Measurements from ENCODE around the gene CSPG4. TPM values are rescaled to one million over a fixed set of nuclear protein-coding genes. Genes with fewer than 3 reads are reported as not detected.
"Not testable (repeated sequence)": the region's sequence is repeated elsewhere in the genome, so short reads cannot be mapped to it uniquely, and the experiment has no call there.

Gene CSPG4
- total RNA-seq, 2 donors from 2014 or later = 32.6 to 55.6 TPM

DNA sequence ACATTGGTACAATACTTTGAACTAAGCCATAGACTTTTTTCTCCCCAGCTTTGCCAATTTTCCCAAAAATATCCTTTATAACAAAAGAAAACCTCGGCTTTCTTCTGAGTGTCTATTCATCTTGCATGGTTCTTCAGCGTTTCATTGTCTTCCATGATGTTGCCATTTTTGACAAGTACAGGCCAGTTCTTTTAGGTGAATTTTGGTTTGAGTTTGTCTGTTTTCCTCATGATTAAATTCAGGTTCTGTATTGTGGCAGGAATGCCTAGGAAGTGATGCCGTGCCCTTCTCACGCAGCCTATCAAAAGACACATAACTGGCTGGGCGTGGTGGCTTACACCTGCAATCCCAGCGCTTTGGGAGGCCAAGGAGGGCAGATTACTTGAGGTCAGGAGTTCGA lies 7.6 kb upstream of the CSPG4 start:
- Histone ChIP-seq H3K36me3 (no peaks in the 10 kb centered on the region), H3K27me3 (no peaks in the 10 kb centered on the region), H3K9me3 (no peaks in the 10 kb centered on the region), H3K4me1 (peaks cover 0 to 36% of the 10 kb centered on the region in 2 donors), H3K4me3 (no peak overlapping the region), H3K27ac (no peak overlapping the region)
- TF ChIP-seq CTCF (IDR thresholded peaks at IDR 0.05) = no peak
- DNase-seq (ENCODE audit: low spot score) = no peak

DNA sequence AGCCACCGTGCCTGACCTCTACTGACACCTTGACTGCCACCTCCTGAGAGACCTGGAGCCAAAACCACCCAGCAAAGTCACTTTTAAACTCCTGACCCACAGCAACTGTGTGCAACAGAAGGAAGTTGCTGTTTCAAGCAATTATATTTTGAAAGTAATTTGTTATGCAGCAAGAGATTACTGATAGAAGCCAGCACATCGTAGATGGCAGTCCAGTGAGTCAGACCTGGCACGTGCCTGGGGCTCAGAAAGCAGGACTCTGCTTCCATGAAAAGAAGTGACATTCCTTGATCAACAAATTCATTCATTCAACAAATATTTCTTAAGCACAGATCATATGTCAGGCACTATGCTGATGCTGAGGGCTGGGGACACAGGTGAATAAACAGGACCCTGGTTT lies 5.7 kb upstream of the CSPG4 start:
- no peaks in the 10 kb centered on the region for H3K27me3 ChIP-seq
- no peaks in the 10 kb centered on the region for H3K36me3 ChIP-seq
- H3K27ac ChIP-seq = peak overlapping the region in 1 of 2 donors; percentile 36
- peaks cover 0 to 24% of the 10 kb centered on the region in 2 donors for H3K4me1 ChIP-seq
- no peaks in the 10 kb centered on the region for H3K9me3 ChIP-seq
- TF ChIP-seq CTCF (IDR thresholded peaks at IDR 0.05) = no peak
- no peak overlapping the region for H3K4me3 ChIP-seq
- DNase-seq (ENCODE audit: low spot score) = no peak

DNA sequence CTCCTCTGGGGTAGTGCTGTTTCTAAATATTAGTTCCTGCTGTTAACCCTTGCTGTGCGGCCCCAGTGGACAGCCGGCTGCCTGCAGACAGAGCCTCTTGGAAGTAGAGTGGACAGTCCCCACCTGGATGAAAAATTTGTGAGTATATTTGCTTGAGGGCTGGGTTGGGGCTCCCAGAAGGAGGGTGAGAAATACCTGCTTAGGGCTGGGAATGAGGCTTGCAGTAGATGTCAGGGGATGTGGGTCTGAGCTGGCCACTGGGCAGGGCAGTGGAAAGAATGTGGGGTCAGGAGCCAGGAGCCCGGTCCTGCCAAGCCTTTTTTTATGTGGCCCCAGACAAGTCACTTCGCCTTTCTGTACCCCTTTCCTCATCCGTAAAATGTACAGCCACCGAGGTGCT lies 4.4 kb upstream of the CSPG4 start:
- not testable (repeated sequence) for DNase-seq (ENCODE audit: low spot score); H3K4me3 ChIP-seq; H3K36me3 ChIP-seq; H3K27me3 ChIP-seq; H3K9me3 ChIP-seq
- H3K4me1 ChIP-seq = peaks cover 0 to 28% of the 10 kb centered on the region in 2 donors
- peak overlapping the region in 1 of 2 donors; percentile 67 for H3K27ac ChIP-seq

- not testable (repeated sequence) for H3K9me3 ChIP-seq; DNase-seq (ENCODE audit: low spot score); H3K4me3 ChIP-seq; H3K27me3 ChIP-seq; H3K36me3 ChIP-seq
- H3K4me1 ChIP-seq = peaks cover 0 to 28% of the 10 kb centered on the region in 2 donors
- peak overlapping the region in 1 of 2 donors; percentile 67 for H3K27ac ChIP-seq
Observed at GRCh38 chr15:75716249-75716950, 3.8 kb upstream of the CSPG4 start.

GRCh38 chr15:75715312-75715832 lies 2.7 kb upstream of the CSPG4 start:
- not testable (repeated sequence) for H3K27me3 ChIP-seq; DNase-seq (ENCODE audit: low spot score); H3K36me3 ChIP-seq; H3K4me3 ChIP-seq; H3K27ac ChIP-seq; H3K9me3 ChIP-seq
- H3K4me1 ChIP-seq = peaks cover 0 to 23% of the 10 kb centered on the region in 2 donors

- peaks cover 0 to 31% of the 10 kb centered on the region in 2 donors for H3K4me1 ChIP-seq
- no peaks in the 10 kb centered on the region for H3K36me3 ChIP-seq
- no peak for TF ChIP-seq CTCF (IDR thresholded peaks at IDR 0.05)
- DNase-seq (ENCODE audit: low spot score) = no peak
- H3K9me3 ChIP-seq = no peaks in the 10 kb centered on the region
- H3K27ac ChIP-seq = peak overlapping the region in 1 of 2 donors; percentile 21
- H3K27me3 ChIP-seq = no peaks in the 10 kb centered on the region
- H3K4me3 ChIP-seq = no peak overlapping the region
Observed at GRCh38 chr15:75714195-75714594, 1.5 kb upstream of the CSPG4 start.

DNA sequence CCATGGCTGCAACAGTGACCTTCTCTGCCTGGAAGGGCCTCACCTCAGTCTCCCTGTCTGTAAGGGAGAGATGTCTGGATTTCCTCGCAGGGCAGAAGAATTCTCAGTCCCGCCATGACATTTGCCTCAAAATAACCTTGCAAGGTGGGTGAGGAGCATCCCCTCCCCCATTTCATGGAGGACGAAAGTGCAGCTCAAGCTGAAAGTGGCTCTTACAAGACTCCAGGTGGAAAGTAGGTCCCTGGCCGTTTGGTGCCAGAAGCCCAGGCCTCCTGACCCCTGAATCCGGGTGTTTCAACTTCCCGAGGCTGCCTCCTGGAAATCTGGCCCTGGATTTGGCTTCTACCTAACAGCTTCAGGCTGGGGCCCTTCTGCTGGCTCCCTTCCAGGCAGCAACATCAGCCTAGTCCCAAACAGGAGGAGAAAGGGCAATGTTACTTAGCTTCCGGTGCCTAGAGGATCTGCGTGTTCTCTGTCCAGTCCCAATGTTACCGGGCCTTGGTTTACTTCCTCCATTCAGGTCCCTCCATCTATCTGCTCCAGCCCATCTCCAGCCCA lies 769 bp upstream of the CSPG4 start:
- H3K36me3 ChIP-seq = no peaks in the 10 kb centered on the region
- H3K27ac ChIP-seq = peak overlapping the region; percentile 87 to 89
- TF ChIP-seq CTCF (IDR thresholded peaks at IDR 0.05) = no peak
- H3K4me1 ChIP-seq = peaks cover 0 to 38% of the 10 kb centered on the region in 2 donors
- H3K9me3 ChIP-seq = no peaks in the 10 kb centered on the region
- no peak for DNase-seq (ENCODE audit: low spot score)
- H3K4me3 ChIP-seq = peak overlapping the region in 1 of 2 donors; percentile 67
- no peaks in the 10 kb centered on the region for H3K27me3 ChIP-seq

- H3K36me3 ChIP-seq; H3K9me3 ChIP-seq; DNase-seq (ENCODE audit: low spot score); H3K27me3 ChIP-seq: not testable (repeated sequence)
- H3K4me1 ChIP-seq = peaks cover 0 to 39% of the 10 kb centered on the region in 2 donors
- peak overlapping the region; percentile 64 to 73 for H3K27ac ChIP-seq
- H3K4me3 ChIP-seq = peak overlapping the region; percentile 67 to 68
Observed at GRCh38 chr15:75711495-75711894, 1.2 kb downstream of the CSPG4 start.

GRCh38 chr15:75710874-75711273 lies 1.8 kb downstream of the CSPG4 start:
- Histone ChIP-seq H3K4me1 (peaks cover 0 to 45% of the 10 kb centered on the region in 2 donors), H3K27ac (peak overlapping the region in 1 of 2 donors; percentile 79)
- DNase-seq (ENCODE audit: low spot score); H3K4me3 ChIP-seq; H3K36me3 ChIP-seq; H3K27me3 ChIP-seq; H3K9me3 ChIP-seq: not testable (repeated sequence)

DNA sequence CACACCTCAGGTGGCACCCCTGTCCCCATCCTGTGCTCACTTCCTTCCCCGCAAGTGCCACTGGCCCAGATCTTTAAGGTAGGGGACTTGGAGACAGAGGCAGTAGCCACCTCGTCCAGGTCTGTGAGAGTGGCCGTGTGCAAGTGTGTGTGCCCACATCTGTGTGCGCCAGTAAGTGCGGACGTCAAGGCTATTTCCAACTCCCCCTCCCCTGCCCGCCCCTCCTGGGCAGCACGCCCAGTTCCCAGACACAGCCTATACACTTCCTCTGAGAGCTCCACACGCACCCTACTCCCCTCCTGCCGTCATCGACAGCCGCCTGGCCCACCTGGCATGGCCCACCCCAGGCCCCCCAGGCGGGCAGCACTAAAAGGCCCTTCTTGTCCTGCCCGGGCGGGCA lies 3.2 kb downstream of the CSPG4 start:
- peak; percentile 79 for DNase-seq (ENCODE audit: low spot score)
- not testable (repeated sequence) for H3K27me3 ChIP-seq, H3K9me3 ChIP-seq, H3K36me3 ChIP-seq
- peaks cover 0 to 60% of the 10 kb centered on the region in 2 donors for H3K4me1 ChIP-seq
- H3K4me3 ChIP-seq = peak overlapping the region in 1 of 2 donors; percentile 28
- peak overlapping the region; percentile 79 to 83 for H3K27ac ChIP-seq

Measured in right atrium auricular region (tissue), 2 donors.